HG03460 (cell line): ENCODE measurements around the gene VPS37B.
"Not testable (repeated sequence)": the region's sequence is repeated elsewhere in the genome, so short reads cannot be mapped to it uniquely, and the experiment has no call there.

Source experiments
- ATAC-seq: cut with Tn5 transposase; IDR thresholded peaks from one replicate; pipeline ENCODE4 v1.9.1; 2021; ENCODE audit not compliant: unreplicated experiment

VPS37B gene

GRCh38 chr12:122895704-122896636 lies at the start of gene VPS37B:
Gene VPS37B, minus strand, starts transcription at chr12:122896124. Its CDS starts 62 bp downstream, at chr12:122896062.
- ATAC-seq = no peak

- ATAC-seq = no peak
Measured at GRCh38 chr12:122944605-122945592, 49.0 kb upstream of the VPS37B start.

- ATAC-seq = no peak
Measured at GRCh38 chr12:122943196-122943595, 47.3 kb upstream of the VPS37B start.

GRCh38 chr12:122942637-122943036 lies 46.7 kb upstream of the VPS37B start:
- ATAC-seq = no peak

GRCh38 chr12:122941351-122941750 lies 45.4 kb upstream of the VPS37B start:
- not testable (repeated sequence) for ATAC-seq

GRCh38 chr12:122939125-122939524 lies 43.2 kb upstream of the VPS37B start:
- no peak for ATAC-seq

GRCh38 chr12:122937622-122938091 lies 41.7 kb upstream of the VPS37B start:
- ATAC-seq = no peak

GRCh38 chr12:122935318-122935717 lies 39.4 kb upstream of the VPS37B start:
- ATAC-seq = no peak

- ATAC-seq = no peak
Measured at GRCh38 chr12:122934722-122935121, 38.8 kb upstream of the VPS37B start.

GRCh38 chr12:122932207-122932606 lies 36.3 kb upstream of the VPS37B start:
- no peak for ATAC-seq

- no peak for ATAC-seq
Measured at GRCh38 chr12:122929812-122930211, 33.9 kb upstream of the VPS37B start.

- no peak for ATAC-seq
Measured at GRCh38 chr12:122929148-122929538, 33.2 kb upstream of the VPS37B start.

GRCh38 chr12:122928404-122929147 lies 32.7 kb upstream of the VPS37B start:
- no peak for ATAC-seq

- ATAC-seq = no peak
Measured at GRCh38 chr12:122927756-122928403, 32.0 kb upstream of the VPS37B start.

- ATAC-seq = no peak
Measured at GRCh38 chr12:122921917-122922316, 26.0 kb upstream of the VPS37B start.

GRCh38 chr12:122920687-122921086 lies 24.8 kb upstream of the VPS37B start:
- ATAC-seq = no peak

- no peak for ATAC-seq
Measured at GRCh38 chr12:122918827-122919226, 22.9 kb upstream of the VPS37B start.

- no peak for ATAC-seq
Measured at GRCh38 chr12:122917507-122918121, 21.7 kb upstream of the VPS37B start.

- ATAC-seq = no peak
Measured at GRCh38 chr12:122909442-122910288, 13.7 kb upstream of the VPS37B start.
